Measurements from ENCODE around the gene TLX1. TPM values are rescaled to one million over a fixed set of nuclear protein-coding genes. Genes with fewer than 3 reads are reported as not detected.

TLX1 gene
- total RNA-seq, 3 donors from 2014 or later, result 0.93 to 1.0 TPM; not detected in 1

DNA sequence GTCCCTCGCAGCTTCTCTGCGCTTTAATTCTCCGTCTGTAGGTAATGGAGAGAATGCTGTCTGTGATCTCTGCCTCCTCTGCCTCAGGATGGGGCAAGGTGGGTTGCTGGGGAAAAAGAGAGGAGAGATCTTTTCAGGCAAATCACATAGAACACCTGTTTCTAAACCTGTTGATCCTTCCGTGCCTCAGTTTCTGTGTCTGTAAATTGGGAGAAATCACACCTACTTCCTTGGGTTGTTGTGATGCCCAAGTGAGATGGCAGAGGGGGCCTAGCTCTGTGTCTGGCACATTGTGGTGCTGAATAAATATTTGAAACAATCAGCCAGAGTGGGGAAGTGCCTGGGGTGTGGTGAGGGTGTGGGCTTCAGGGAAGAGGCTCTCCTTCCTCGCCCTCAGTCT is 40.5 kb upstream of the TLX1 start:
- Histone ChIP-seq H3K9me3 (no peaks in the 10 kb centered on the region), H3K4me3 (no peak overlapping the region), H3K4me1 (ENCODE audit: low read depth) (no peaks in the 10 kb centered on the region), H3K36me3 (ENCODE audit: low read depth) (no peaks in the 10 kb centered on the region)
- intact Hi-C loops (cut with DNase I, micrococcal nuclease), result loop anchor here in 1 of 2 donors (10.0 kb wide), 1 partner anchor 54 kb away; no protein-coding TSS in a partner anchor
- TF ChIP-seq, protein P1, sequence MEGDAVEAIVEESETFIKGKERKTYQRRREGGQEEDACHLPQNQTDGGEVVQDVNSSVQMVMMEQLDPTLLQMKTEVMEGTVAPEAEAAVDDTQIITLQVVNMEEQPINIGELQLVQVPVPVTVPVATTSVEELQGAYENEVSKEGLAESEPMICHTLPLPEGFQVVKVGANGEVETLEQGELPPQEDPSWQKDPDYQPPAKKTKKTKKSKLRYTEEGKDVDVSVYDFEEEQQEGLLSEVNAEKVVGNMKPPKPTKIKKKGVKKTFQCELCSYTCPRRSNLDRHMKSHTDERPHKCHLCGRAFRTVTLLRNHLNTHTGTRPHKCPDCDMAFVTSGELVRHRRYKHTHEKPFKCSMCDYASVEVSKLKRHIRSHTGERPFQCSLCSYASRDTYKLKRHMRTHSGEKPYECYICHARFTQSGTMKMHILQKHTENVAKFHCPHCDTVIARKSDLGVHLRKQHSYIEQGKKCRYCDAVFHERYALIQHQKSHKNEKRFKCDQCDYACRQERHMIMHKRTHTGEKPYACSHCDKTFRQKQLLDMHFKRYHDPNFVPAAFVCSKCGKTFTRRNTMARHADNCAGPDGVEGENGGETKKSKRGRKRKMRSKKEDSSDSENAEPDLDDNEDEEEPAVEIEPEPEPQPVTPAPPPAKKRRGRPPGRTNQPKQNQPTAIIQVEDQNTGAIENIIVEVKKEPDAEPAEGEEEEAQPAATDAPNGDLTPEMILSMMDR (IDR thresholded peaks at IDR 0.05), result no peak
- no peak for ATAC-seq
- DNase-seq, result no peak

DNA sequence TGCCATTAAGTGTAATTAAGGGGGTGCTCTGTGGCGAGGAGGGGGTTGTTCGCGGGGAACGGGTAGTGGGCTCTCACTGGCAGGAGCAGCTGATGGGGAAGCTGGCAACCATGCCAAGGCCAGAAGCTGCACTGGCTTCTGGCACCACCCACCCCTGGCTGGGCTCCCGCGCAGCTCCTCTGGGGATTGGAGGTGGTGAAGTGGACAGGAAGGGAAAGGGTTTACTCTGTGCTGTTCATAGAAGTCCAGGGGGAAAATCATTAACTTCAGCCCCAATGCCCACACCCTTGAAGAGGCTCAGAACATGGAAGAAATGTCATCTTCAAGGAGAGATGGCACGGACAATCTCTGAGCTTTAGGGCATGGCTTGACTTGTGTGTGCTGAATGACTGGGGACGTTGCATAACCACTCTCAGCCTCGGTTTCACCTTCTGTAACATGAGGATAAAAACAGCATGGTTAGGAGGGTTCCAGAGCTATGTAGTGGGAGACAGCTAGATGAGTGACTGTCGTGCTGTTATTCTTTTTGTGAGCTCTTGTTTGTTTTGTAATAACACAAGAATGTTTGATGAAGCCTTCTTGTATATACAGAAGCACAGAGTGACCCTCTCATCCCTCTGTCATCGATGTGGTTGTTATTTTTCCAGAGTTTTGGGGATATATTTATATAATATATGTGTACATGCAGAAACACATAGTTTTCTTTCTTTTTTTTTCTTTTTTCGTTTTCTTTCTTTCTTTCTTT is 39.4 kb upstream of the TLX1 start:
- H3K36me3 ChIP-seq (ENCODE audit: low read depth), result no peaks in the 10 kb centered on the region
- TF ChIP-seq, protein P1 (IDR thresholded peaks at IDR 0.05), result no peak
- no peaks in the 10 kb centered on the region for H3K9me3 ChIP-seq
- DNase-seq, result no peak
- no peak overlapping the region for H3K4me3 ChIP-seq
- H3K4me1 ChIP-seq (ENCODE audit: low read depth), result no peaks in the 10 kb centered on the region
- no peak for ATAC-seq
- intact Hi-C loops (cut with DNase I, micrococcal nuclease), result loop anchor here in 1 of 2 donors (10.0 kb wide), 1 partner anchor 53 kb away; no protein-coding TSS in a partner anchor

DNA sequence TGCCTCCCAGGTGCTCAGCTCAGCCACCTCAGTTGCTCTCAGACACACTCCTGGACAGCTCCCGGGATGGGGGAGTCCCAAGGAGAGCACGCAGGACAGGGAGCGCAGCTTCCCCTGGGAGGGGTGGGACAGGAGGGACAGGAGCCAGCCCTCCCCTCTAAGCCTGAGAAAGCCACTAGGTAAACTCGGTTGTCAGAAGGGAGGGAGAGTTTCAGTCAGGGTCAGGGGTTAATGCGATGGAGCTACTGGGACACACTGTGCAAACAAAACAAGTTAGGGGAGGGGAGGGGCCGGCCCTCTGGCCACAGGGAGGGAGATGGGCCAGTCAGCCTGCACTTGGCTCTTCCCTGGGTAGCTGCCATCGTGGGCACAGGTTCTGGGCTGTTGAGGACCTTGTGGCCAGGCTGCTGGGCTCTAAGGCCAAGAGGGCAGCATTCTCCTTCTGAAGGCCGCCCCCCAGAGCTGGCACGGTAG is 38.2 kb upstream of the TLX1 start:
- DNase-seq (no peak), ATAC-seq (no peak)
- H3K36me3 ChIP-seq (ENCODE audit: low read depth), result no peaks in the 10 kb centered on the region
- intact Hi-C loops (cut with DNase I, micrococcal nuclease), result loop anchor here in 1 of 2 donors (10.0 kb wide), 1 partner anchor 52 kb away; no protein-coding TSS in a partner anchor
- no peaks in the 10 kb centered on the region for H3K4me1 ChIP-seq (ENCODE audit: low read depth)
- no peaks in the 10 kb centered on the region for H3K9me3 ChIP-seq
- TF ChIP-seq, protein P1 (IDR thresholded peaks at IDR 0.05), result no peak
- H3K4me3 ChIP-seq, result no peak overlapping the region

DNA sequence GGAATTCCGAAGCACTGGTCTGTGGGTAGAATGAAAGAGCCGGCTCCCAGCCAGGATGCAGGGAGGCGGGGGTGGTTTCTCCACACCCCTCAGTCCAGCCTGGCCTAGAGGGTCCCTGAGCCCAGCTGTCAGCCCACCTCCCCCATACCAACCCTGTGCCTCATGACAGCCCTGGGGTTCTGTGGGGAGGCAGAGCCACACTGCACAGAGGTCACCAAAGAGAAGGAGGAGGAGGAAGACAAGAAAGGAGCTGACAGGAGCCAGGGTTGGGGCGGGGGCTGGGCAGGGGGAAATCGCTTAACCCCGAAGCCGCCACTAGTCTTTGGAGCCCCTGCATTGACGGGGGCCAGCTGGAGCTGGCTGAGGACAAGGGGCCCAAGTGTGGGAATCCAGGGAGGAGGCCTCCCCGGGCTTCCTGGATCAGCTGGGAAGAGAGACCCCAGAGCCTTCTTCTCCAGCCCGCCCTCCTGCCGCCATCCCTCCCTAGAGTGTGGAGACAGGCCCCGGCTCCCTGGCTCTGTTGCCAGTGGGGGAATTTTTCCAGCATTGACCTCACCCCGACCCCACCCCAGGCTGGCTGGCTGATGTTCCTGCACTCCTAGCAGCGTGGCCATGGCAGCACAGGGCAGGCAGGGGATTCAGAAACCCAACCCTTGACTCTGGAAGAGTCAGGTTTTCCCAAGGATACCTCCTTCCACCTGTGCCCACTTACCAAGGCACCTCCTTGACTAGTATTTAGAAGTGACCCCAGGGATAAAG is 36.8 kb upstream of the TLX1 start:
- intact Hi-C loops (cut with DNase I, micrococcal nuclease), result loop anchor here in 1 of 2 donors (10.0 kb wide), 1 partner anchor 51 kb away; no protein-coding TSS in a partner anchor

DNA sequence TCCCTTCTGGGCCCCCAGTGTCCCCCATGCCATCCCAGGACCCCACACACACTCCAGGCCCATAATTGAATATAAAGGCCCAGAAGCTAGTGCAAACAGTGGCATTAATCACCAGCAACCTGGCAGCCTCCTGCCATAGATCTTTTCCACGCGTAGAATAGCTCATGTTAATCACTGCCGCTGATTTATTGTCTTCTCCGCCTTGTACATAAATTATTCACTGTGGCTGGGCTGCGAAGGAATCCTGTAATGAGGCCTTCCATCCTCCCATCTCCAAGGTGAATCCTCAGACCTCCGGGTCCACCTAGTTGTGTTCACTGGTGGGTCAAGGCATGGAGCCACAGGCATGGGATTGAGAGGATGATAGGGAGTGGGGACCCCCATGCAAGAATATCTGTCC is 36.1 kb upstream of the TLX1 start:
- H3K4me3 ChIP-seq, result no peak overlapping the region
- ATAC-seq (no peak), DNase-seq (no peak)
- no peaks in the 10 kb centered on the region for H3K9me3 ChIP-seq
- TF ChIP-seq, protein P1 (IDR thresholded peaks at IDR 0.05), result no peak
- no peaks in the 10 kb centered on the region for H3K4me1 ChIP-seq (ENCODE audit: low read depth)
- no peaks in the 10 kb centered on the region for H3K36me3 ChIP-seq (ENCODE audit: low read depth)
- intact Hi-C loops (cut with DNase I, micrococcal nuclease), result loop anchor here in 1 of 2 donors (10.0 kb wide), 1 partner anchor 50 kb away; no protein-coding TSS in a partner anchor

More for the DNA sequence above, 36.8 kb upstream of the TLX1 start:
- H3K9me3 ChIP-seq, result no peaks in the 10 kb centered on the region
- no peaks in the 10 kb centered on the region for H3K36me3 ChIP-seq (ENCODE audit: low read depth)
- DNase-seq, result no peak
- TF ChIP-seq, protein P1 (IDR thresholded peaks at IDR 0.05), result no peak
- no peak for ATAC-seq
- no peaks in the 10 kb centered on the region for H3K4me1 ChIP-seq (ENCODE audit: low read depth)
- no peak overlapping the region for H3K4me3 ChIP-seq

All from mucosa of descending colon (tissue), 3 donors.